Effector memory CD8-positive, alpha-beta T cell (primary cell): ENCODE measurements around the gene ABCB6.

Experiments
- ATAC-seq: fragments of 150-1000 bp; cut with Tn5 transposase; replicated peaks from 2 replicates; pipeline ENCODE4 v1.10.0; 2021; ENCODE audit warnings: mild to moderate bottlenecking, moderate library complexity
- DNase-seq, 3 experiments: peaks; one replicate each; pipeline ENCODE4 v3.0.0; 2021
- H3K27ac Mint-ChIP-seq, 2 donors: one replicate each; pipeline ENCODE4 v1.8.0; 2022; ENCODE audit warnings: mild to moderate bottlenecking in 2 of 2, mixed read lengths in 2 of 2, moderate library complexity in 2 of 2
- H3K27me3 Mint-ChIP-seq, 2 donors: one replicate each; pipeline ENCODE4 v1.8.0; 2022; ENCODE audit warnings: mixed read lengths in 2 of 2
- H3K36me3 Mint-ChIP-seq: one replicate; pipeline ENCODE4 v1.8.0; 2022; ENCODE audit warnings: mild to moderate bottlenecking, moderate library complexity, mixed read lengths; ENCODE audit not compliant: insufficient read depth
- H3K4me1 Mint-ChIP-seq, 2 donors: one replicate each; pipeline ENCODE4 v1.8.0; 2022; ENCODE audit warnings: low read depth in 2 of 2, mixed read lengths in 2 of 2
- H3K4me3 Mint-ChIP-seq, 2 donors: one replicate each; pipeline ENCODE4 v1.8.0; 2022; ENCODE audit warnings: mild to moderate bottlenecking in 2 of 2, mixed read lengths in 2 of 2, moderate library complexity in 2 of 2
- H3K9me3 Mint-ChIP-seq, 2 donors: one replicate each; pipeline ENCODE4 v1.8.0; 2022; ENCODE audit warnings: mixed read lengths in 2 of 2

Gene ABCB6

DNA sequence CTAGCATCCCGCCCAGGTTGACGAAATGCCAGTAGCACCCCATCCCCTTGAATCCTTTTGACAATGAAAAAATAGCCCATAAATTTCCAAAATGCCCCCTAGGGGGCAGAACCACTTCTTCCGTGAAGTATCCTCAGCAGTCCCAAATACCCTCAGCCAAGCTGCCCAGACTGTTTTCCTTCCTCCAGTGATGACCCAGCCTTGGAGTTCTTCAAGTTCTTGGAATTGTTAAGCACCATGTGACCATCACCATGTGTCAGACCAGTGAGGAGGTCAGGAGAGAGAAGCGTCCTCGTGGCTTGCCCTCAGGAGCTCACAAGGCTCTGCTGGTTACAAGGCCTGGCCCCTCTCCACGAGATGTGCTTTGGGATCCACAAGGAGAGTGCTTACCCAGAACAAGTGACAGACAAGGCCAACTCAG, 47.5 kb downstream of the ABCB6 start:
- H3K4me3 Mint-ChIP-seq: no peak overlapping the region
- DNase-seq (peak; percentile 36 to 42 (median 41)), ATAC-seq (peak; percentile 66)
- H3K27me3 Mint-ChIP-seq: no peaks in the 10 kb centered on the region
- H3K4me1 Mint-ChIP-seq: peaks cover 25 to 26% of the 10 kb centered on the region in 2 donors
- H3K36me3 Mint-ChIP-seq: peaks cover 20% of the 10 kb centered on the region
- H3K27ac Mint-ChIP-seq: peak overlapping the region in 1 of 2 donors; percentile 38
- no peaks in the 10 kb centered on the region for H3K9me3 Mint-ChIP-seq

- Mint-ChIP-seq H3K4me3 (no peak within 1 kb of the TSS), H3K4me1 (peaks cover 16 to 19% of the 10 kb centered on the region in 2 donors)
Observed at GRCh38 chr2:219169930-219170654, 48.7 kb downstream of the ABCB6 start, which contains the start of gene SLC23A3. SLC23A3 (minus strand) TSS chr2:219170029; CDS start chr2:219169984, 45 bp downstream.

GRCh38 chr2:219168932-219169331, 49.8 kb downstream of the ABCB6 start:
- DNase-seq (no peak), ATAC-seq (no peak)
- H3K4me1 Mint-ChIP-seq: peaks cover 7 to 13% of the 10 kb centered on the region in 2 donors
- peaks cover 17% of the 10 kb centered on the region for H3K36me3 Mint-ChIP-seq
- H3K27me3 Mint-ChIP-seq: no peaks in the 10 kb centered on the region
- no peak overlapping the region for H3K27ac Mint-ChIP-seq
- H3K9me3 Mint-ChIP-seq: no peaks in the 10 kb centered on the region
- no peak overlapping the region for H3K4me3 Mint-ChIP-seq

More at GRCh38 chr2:219169930-219170654, 48.7 kb downstream of the ABCB6 start, which contains the start of gene SLC23A3:
- Mint-ChIP-seq H3K27me3 (no peaks in the 10 kb centered on the region), H3K27ac (no peak within 1 kb of the TSS), H3K9me3 (no peaks in the 10 kb centered on the region), H3K36me3 (peaks cover 20% of the 10 kb centered on the region)
- ATAC-seq (no peak), DNase-seq (no peak)

GRCh38 chr2:219168526-219168925, 50.2 kb downstream of the ABCB6 start:
- no peaks in the 10 kb centered on the region for H3K27me3 Mint-ChIP-seq
- DNase-seq: no peak
- H3K4me1 Mint-ChIP-seq: peaks cover 5 to 12% of the 10 kb centered on the region in 2 donors
- no peaks in the 10 kb centered on the region for H3K9me3 Mint-ChIP-seq
- peaks cover 16% of the 10 kb centered on the region for H3K36me3 Mint-ChIP-seq
- no peak overlapping the region for H3K27ac Mint-ChIP-seq
- ATAC-seq: no peak
- no peak overlapping the region for H3K4me3 Mint-ChIP-seq

- peak overlapping the region; percentile 33 to 38 for H3K27ac Mint-ChIP-seq
- H3K27me3 Mint-ChIP-seq: no peaks in the 10 kb centered on the region
- no peak for ATAC-seq
- no peaks in the 10 kb centered on the region for H3K9me3 Mint-ChIP-seq
- no peak for DNase-seq
- no peak overlapping the region for H3K4me3 Mint-ChIP-seq
- peaks cover 13% of the 10 kb centered on the region for H3K36me3 Mint-ChIP-seq
- peaks cover 5 to 9% of the 10 kb centered on the region in 2 donors for H3K4me1 Mint-ChIP-seq
Observed at GRCh38 chr2:219167997-219168396, 50.8 kb downstream of the ABCB6 start.

DNA sequence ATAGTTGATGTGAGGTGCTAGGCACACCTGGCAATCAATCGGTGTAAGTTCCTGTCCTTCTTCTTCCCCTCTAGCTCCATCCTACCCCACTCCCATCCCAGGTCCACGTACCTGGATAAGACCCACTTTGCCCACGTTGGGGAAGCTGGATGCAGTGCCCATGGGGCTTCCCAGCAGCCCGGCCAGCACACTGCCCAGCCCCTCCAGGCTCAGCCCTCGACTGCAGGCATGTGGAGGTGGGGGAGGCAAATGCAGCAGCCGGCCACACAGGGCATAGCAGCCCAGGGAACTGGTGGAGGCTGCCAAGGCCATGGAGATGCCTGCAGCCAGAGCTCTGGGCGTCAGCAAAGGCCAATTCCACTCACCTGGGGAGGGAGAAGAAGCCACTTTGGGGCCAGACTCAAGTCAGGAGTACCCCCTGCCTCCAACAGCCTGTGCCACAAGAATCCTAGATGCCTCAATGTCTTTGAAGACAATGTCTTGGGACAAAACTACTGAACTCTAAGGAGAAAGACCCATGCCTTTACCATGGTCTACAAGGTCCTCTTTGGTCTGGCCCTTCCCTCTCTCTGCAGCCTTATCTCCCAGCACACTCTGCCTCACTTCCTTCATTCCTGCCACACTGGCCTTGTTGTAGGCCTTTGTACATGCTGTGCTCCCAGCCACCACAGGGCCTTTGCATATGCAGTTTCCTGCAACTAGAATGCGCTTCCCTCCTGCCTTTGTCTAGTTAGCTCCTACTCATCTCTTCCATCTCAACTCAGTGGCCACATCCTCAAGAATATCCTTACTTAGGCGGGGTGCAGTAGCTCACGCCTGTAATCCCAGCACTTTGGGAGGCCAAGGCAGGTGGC, 53.5 kb downstream of the ABCB6 start:
- H3K4me1 Mint-ChIP-seq: peaks cover 7 to 9% of the 10 kb centered on the region in 2 donors
- no peaks in the 10 kb centered on the region for H3K9me3 Mint-ChIP-seq
- no peak for DNase-seq
- no peaks in the 10 kb centered on the region for H3K27me3 Mint-ChIP-seq
- no peak overlapping the region for H3K4me3 Mint-ChIP-seq
- ATAC-seq: no peak
- H3K27ac Mint-ChIP-seq: no peak overlapping the region
- peaks cover 15% of the 10 kb centered on the region for H3K36me3 Mint-ChIP-seq

GRCh38 chr2:219163156-219163555, 55.6 kb downstream of the ABCB6 start:
- H3K4me3 Mint-ChIP-seq: no peak overlapping the region
- H3K4me1 Mint-ChIP-seq: peaks cover 13 to 21% of the 10 kb centered on the region in 2 donors
- ATAC-seq (no peak), DNase-seq (no peak)
- peaks cover 8% of the 10 kb centered on the region for H3K36me3 Mint-ChIP-seq
- H3K9me3 Mint-ChIP-seq: no peaks in the 10 kb centered on the region
- no peak overlapping the region for H3K27ac Mint-ChIP-seq
- H3K27me3 Mint-ChIP-seq: no peaks in the 10 kb centered on the region

GRCh38 chr2:219161097-219161496, 57.7 kb downstream of the ABCB6 start:
- H3K9me3 Mint-ChIP-seq: no peaks in the 10 kb centered on the region
- H3K36me3 Mint-ChIP-seq: peaks cover 8% of the 10 kb centered on the region
- H3K27me3 Mint-ChIP-seq: no peaks in the 10 kb centered on the region
- no peak for ATAC-seq
- peak overlapping the region; percentile 88 to 93 for H3K27ac Mint-ChIP-seq
- H3K4me3 Mint-ChIP-seq: peak overlapping the region; percentile 89 to 90
- DNase-seq: no peak
- H3K4me1 Mint-ChIP-seq: peaks cover 13 to 21% of the 10 kb centered on the region in 2 donors

GRCh38 chr2:219160186-219161017, 58.4 kb downstream of the ABCB6 start, which contains the start of gene NHEJ1:
NHEJ1 (minus strand) TSS chr2:219160815; CDS start chr2:219158362, 2,453 bp downstream.
- Mint-ChIP-seq H3K9me3 (no peaks in the 10 kb centered on the region), H3K4me3 (peak within 1 kb of the TSS; percentile 89 to 90), H3K27ac (peak within 1 kb of the TSS; percentile 88 to 93), H3K27me3 (no peaks in the 10 kb centered on the region), H3K36me3 (peaks cover 8% of the 10 kb centered on the region), H3K4me1 (peaks cover 13 to 21% of the 10 kb centered on the region in 2 donors)
- DNase-seq (peak; percentile 91 to 94 (median 93)), ATAC-seq (peak; percentile 89)
